ENCODE results near the gene DNAJC30.

DNAJC30 gene

GRCh38 chr7:73707045-73707631, 23.9 kb upstream of the DNAJC30 start:
- DNase-seq, result peak; percentile 56

DNA sequence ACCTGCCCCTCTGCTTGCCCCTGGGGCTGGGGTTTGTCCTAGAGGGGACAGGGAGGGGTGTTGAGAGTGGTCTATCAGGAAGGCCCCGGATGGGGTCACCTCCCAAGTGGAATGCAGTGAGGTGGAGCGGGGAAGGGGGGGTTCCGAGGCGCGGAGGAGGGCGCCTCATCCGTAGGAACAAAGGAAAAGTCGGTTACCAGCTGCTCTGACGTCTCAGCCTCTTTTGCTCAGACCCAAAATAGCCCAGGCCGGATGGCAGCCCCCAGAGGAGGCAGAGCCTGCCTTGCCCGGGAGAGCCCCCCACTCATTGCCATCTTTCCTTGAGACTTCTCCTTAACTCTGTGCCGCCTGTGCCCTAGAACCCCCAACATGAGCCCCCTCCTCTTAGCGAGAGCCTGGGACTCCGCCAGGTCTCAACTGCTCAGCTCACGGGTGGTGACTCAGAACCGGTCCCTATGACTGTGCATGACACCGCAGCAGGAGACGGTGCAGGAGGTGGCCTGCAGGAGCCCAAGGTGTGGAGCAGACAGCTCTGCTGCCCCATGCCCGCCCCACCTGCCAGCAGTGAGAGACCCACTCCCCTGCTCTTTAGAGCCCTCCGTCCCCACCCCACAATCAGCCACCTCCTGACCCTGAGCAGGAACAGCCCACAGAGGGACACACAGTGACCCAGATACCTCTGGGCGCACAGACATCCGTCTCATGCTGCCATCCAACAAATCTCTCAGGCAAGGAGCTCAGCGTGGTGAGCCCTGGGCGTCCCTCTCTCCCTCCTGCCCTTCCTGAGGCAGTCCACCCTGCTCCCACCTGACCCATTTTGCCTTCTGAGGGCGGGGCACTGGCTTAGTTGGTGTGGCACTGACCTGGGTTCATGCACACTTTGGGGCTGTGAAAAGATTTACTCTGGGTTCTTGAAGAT, 23.1 kb upstream of the DNAJC30 start:
- no peak for DNase-seq

DNA sequence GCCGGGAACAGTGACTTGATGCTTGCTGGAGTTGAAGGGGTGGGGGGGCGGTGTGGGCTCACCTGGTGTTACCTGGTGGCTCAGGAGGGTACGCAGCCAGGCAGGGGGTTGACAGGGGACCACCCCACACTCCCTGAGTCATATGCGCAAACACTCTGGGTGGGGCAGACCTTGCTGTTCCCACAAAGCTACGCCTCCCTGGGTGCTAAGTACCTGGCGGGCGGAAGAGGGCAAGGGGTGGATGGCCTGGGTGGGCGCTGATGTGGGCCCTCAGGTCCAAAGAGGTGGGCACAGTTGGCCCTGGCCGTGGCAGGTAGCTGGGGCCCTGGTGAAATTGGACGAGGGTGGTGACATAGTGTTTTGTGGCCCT, 22.3 kb upstream of the DNAJC30 start:
- no peak for DNase-seq

- DNase-seq, result no peak
These were observed 21.6 kb upstream of the DNAJC30 start for GRCh38 chr7:73704640-73705550.

GRCh38 chr7:73703757-73704639, 20.7 kb upstream of the DNAJC30 start:
- no peak for DNase-seq

- no peak for DNase-seq
These were observed 20.0 kb upstream of the DNAJC30 start for GRCh38 chr7:73703225-73703624.

- DNase-seq, result no peak
These were observed 19.4 kb upstream of the DNAJC30 start for GRCh38 chr7:73702665-73703064.

DNA sequence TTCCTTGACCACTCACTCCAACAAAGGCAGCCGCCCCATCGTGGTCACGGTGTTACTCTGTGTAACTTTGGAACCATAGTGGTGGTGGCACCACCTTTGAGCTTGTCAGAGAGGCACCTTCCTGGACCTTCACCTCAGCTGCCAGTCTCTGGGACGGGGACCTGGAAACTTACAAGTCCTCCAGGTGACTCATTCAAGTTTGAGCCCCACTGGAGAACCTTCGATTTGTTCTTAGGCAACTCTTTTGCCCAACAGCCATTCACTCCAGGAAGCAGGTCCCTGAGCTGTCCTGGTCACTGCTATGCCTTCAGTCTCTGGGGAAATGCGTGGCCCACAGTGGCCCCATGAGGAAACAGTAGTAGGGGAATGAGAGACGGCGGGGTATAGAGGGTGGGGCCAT, 19.0 kb upstream of the DNAJC30 start:
- no peak for DNase-seq

GRCh38 chr7:73701357-73701995, 18.2 kb upstream of the DNAJC30 start:
- DNase-seq, result no peak

DNA sequence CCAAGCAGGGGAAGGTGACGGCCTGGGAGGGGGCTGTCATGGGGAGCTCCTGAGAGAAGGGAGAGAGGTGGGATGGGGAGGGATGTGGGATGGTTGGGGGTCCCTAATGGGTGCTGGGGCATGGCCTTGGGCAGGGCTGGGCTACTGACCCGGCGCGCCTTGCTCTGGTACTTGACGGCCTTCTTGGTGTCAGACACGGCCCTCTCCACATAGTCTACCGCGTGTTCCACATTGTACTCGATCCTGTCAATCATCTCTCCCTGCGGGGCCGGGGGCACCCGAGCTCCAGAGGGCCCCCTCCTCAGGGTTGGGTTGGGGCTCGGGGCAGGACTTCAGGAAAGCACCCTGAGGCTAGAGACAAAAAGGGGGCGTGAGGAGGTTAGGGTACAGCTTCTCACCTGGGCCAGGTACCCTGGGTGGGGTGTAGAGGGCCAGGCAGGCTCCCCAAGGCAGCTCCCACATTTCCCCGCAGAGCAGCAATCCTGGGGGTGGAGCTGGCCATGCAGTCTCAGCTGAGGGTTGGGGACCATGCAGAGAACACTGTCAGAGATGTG, 17.4 kb upstream of the DNAJC30 start:
- DNase-seq, result no peak

GRCh38 chr7:73700069-73700423, 16.8 kb upstream of the DNAJC30 start:
- no peak for DNase-seq

GRCh38 chr7:73699370-73700068, 16.3 kb upstream of the DNAJC30 start:
- DNase-seq, result no peak

DNA sequence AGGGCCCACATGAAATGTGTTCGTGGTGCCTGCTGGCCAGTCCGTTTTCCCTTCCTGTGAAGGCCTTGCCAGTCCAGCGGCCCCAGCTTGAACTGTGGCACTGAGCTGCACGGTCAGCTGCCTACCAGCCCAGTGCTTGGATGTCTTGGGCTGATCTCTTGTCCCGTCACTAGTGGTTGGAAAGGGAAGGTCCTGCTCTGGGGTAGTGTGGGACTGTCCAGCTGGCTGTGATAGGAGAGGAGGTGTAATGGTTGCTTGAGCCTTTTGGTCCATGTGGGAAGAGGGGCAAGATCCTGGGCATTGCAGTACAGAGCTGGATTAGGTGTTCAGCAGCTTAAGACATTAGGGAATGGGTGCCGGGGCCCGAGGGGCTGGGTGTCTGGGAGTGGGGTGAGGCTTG, 15.2 kb upstream of the DNAJC30 start:
- no peak for DNase-seq

DNA sequence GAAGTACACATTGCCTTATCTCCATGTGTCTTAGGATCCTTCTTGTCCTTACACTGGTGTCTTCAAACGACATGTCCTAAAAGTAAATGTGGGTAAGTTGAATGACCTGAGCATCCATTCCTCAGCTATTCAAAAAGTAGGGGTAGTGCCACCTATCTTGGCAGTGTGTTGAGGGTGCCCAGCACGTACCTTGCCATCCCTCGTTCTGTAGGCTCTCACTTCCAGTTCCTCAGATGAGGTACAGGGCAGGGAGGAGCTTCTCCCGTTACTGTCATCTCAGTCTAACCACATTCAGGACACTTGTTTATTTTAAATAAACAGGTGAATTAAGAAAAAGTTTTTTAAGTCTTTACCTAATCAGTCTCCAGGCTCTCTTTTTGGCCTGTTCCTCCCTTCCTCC, 13.1 kb upstream of the DNAJC30 start:
- DNase-seq, result no peak

DNA sequence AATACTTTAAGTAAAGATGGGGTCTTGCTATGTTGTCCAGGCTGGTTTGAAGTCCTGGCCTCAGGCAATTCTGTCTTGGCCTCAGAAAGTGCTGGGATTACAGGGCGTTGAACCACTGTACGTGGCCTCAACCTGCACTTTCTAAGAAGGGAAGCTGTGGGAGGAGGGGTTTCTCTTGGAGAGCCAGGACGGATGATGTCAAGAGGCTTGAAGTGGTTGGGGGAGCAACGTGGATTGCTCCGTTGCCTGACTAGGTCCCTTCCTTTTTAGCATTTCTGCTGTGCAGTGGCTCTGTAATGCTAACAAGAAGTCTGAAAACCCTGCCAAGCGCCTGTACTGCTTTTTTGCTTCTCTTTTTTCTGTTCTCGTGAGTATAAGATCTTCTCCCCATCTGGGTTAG, 7.4 kb upstream of the DNAJC30 start:
- no peak for DNase-seq

- DNase-seq, result no peak
These were observed 5.0 kb upstream of the DNAJC30 start for GRCh38 chr7:73688288-73688687.

DNA sequence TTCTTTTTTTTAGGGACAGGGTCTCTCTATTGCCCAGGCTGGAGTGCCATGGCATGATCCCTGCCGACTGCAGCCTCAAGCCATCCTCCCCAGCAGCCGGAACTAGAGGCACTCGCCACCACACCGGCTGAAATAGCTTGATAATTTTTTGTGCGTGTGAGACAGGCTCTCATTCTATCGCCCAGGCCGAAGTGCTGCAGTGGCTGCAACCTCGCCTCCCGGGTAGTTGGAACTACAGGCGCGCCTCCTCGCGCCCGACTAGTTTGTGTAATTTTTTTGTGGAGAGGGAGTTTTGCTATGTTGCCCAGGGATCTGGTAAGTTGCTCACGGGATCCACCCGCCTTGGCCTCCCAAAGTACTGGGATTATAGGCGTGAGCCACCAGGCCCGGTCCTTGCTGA, 2.1 kb upstream of the DNAJC30 start:
- no peak for DNase-seq

GRCh38 chr7:73683788-73684693, 788 bp upstream of the DNAJC30 start:
- no peak for DNase-seq

DNA sequence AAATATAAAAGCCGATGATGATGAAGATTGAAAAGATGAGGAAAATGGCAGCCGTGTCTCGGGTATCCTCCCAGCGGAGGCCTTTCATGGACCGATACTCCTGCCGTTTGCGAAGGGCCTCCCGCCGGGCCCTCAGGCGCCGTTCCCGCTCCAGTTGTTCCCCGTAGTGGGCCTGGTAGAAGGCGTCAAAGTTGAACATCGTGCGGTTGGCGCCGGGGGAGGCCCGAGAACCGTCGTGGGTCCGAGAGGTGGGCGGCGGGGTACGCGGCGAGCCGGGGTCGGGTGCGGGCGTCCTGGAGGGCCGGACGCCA, 553 bp downstream of the DNAJC30 start:
- no peak for DNase-seq

DNA sequence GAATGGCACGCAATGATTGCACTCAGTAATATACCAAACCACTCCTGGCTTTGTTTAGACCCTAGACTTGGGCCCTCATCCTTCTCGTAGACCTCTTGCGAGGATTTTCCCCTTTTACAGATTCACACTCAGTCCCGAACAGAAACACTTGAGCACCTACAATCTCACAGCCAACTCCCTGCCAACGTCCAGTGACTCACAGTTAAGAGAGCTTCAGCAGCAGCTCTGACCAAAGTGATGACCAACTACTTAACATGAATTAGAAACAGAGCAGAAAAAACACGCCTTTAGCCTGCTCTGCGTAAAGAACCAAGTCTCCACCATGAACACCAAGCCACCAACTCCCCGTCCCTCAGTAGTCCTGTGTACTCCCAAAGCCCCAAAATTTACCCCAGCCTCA, 2.2 kb downstream of the DNAJC30 start:
- no peak for DNase-seq
